ENCODE results near the gene COPE.
"Not testable (repeated sequence)": the region's sequence is repeated elsewhere in the genome, so short reads cannot be mapped to it uniquely, and the experiment has no call there.

Gene COPE

GRCh38 chr19:18906605-18907519, 12.3 kb downstream of the COPE start:
- DNase-seq, result no peak

GRCh38 chr19:18905513-18906236, 13.5 kb downstream of the COPE start:
- no peak for DNase-seq

- no peak for DNase-seq
Measured at GRCh38 chr19:18905058-18905456, 14.1 kb downstream of the COPE start.

- DNase-seq, result no peak
Measured at GRCh38 chr19:18904334-18905057, 14.7 kb downstream of the COPE start.

GRCh38 chr19:18903156-18904037, 15.8 kb downstream of the COPE start:
- no peak for DNase-seq

- not testable (repeated sequence) for DNase-seq
Measured at GRCh38 chr19:18902519-18902918, 16.7 kb downstream of the COPE start.

- DNase-seq, result no peak
Measured at GRCh38 chr19:18901491-18901890, 17.7 kb downstream of the COPE start.

GRCh38 chr19:18900700-18901481, 18.3 kb downstream of the COPE start:
- DNase-seq, result no peak

- no peak for DNase-seq
Measured at GRCh38 chr19:18899624-18900560, 19.3 kb downstream of the COPE start.

GRCh38 chr19:18898607-18899408, 20.4 kb downstream of the COPE start:
- no peak for DNase-seq

- DNase-seq, result no peak
Measured at GRCh38 chr19:18898081-18898606, 21.0 kb downstream of the COPE start.

GRCh38 chr19:18897094-18898029, 21.8 kb downstream of the COPE start:
- DNase-seq, result no peak

GRCh38 chr19:18896421-18896841, 22.8 kb downstream of the COPE start:
- no peak for DNase-seq

GRCh38 chr19:18895824-18896341, 23.3 kb downstream of the COPE start, which contains the start of gene CERS1:
Gene CERS1 (minus strand): TSS chr19:18896158. CDS start chr19:18896072, 86 bp downstream.
- DNase-seq, result no peak

- DNase-seq, result no peak
Measured at GRCh38 chr19:18895038-18895823, 24.0 kb downstream of the COPE start.

GRCh38 chr19:18894254-18895037, 24.7 kb downstream of the COPE start:
- DNase-seq, result no peak
